COLO668 (cell line): ENCODE data around the gene SLC22A14.
A peak's percentile ranks its signal among the peaks of the same experiment; 100 is the strongest.

Experiments used
- DNase-seq: peaks from one replicate; lab custom pipeline; 2025; ENCODE audit not compliant: unreplicated experiment; lab: John Stamatoyannopoulos, UW

Gene SLC22A14

DNA sequence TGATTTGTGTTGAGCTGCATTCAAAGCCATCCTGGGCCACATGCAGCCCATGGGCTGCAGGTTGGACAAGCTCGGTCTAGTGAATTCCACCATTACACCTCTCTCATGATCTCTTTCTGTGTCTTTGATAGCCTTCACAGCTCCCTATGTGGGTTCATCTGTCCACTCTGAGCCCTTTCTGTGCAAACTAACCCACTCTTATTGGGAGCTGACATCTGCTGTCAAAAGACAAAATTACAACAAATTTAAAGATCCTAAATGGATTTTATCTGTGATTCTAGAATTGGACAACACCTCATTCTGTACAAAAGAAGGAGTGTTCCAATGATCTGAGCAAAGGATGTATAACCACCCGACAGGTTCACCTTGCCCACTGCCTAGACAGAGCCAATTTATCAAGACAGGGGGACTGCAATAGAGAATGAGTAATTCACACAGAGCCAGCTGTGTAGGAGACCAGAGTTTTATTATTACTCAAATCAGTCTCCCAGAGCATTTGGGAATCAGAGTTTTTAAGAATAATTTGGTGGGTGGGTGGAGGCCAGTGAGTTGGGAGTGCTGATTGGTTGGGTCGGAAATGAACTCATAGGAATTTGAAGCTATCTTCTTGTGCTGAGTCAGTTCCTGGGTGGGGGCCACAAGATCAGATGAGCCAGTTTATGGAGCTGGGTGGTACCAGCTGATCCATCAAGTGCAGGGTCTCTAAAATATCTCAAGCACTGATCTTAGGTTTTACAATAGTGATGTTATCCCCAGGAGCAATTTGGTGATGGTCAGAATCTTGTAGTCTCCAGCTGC, 61.9 kb downstream of the SLC22A14 start:
- DNase-seq: no peak

DNA sequence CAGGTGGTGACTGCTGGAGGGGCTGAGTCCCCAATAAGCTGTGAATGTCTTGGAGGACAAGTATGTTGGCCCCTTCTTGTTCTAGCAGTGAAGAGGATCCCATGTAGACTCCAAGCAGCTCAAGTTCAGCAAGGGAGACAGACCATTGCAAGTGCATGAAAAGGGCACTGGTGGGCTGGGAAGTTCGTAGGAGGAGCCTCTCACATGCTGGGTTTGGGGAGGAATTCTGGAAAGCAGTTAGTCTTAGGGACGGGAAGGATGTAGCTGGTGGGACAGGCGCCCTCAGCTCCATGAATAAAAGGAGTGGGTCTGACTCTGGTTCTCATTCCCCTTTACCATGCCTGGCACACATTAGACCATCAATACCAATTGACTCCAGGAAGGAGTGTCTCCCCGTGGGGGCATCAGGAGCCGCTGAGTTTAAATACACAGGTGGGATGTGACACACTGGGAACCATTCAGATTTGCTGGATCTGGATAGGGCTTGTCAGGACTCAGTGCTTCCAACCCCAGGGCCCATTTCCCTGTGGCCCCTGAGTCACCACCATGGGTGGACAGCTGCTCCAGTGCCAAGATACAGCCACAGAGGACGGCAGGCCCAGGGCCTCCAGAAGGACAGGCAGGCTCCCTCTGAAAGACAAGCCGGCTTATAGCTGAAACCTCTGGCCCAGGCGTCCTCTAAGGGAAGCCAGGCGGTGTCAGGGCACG, 63.9 kb downstream of the SLC22A14 start:
- no peak for DNase-seq

- peak; percentile 87 for DNase-seq
These were observed 64.7 kb downstream of the SLC22A14 start, which contains the start of gene XYLB for GRCh38 chr3:38346587-38347410. Gene XYLB (plus strand): TSS chr3:38346785. CDS start chr3:38346869, 84 bp downstream.

- no peak for DNase-seq
These were observed 65.5 kb downstream of the SLC22A14 start for GRCh38 chr3:38347421-38348200.

DNA sequence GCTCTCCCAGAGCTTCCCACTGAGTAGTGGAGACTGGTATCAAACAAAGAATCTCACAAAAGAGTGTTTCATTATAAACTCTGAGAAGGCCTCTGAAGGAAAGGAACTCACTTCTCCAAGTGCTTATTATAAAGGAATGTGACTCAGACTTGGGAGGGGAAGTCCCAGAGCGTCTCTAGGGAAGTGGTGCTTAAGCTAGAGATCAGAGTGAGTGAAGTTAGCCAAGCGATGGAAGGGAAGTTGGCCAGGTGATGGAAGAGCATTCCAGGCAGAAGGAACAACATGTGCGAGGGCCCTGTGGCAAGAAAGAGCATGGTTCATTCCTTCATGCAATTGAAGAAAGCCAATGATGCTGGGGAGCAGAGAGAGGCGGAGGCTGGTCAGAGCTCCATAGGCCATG, 66.8 kb downstream of the SLC22A14 start:
- DNase-seq: no peak

DNA sequence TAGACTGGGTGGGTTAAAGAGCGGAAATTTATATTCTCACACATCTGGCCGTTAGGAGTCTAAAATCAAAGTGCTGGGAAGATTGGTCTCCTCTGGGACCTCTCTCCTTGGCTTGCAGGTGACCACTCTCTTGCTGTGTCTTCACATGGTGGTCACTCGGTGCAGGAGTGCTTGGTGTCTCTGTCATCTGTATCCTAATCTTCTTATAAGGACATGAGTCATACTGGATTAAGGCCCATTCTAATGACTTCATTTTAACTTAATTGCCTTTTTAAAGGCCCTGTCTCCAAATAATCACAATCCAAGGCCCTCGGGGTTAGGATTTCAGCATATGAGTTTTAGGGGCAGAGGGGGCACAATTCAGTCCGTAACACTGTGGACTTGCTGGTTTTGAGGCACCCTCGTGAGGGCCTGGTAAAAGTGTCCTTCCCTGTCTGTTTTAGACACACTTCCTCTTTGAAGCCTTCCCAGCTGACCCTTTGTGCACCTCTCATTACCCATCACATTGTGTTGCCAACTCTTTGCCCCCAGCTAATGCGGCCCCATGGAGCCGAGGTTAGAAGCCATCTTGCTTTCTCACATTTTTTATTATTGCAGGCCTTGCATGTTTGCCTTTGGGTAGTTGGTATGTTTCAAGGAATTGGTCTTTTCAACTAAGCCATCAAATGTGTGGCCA, 67.7 kb downstream of the SLC22A14 start:
- no peak for DNase-seq

DNA sequence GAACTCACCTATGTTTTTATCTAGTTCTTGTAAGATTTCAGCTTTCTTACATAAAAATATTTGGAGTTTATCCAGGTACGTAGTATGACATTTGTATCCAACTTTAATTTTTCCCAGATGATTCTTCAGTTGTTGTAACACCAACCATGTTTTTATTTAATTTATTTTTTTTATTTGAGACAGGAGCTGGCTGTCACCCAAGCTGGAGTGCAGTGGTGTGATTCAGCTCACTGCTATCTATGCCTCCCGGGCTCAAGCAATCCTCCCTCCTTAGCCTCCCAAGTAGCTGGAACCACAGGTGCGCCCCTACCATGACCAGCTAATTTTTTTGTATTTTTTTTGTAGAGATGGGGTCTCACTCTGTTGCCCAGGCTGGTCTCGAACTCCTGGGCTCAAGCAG, 71.1 kb downstream of the SLC22A14 start:
- no peak for DNase-seq

DNA sequence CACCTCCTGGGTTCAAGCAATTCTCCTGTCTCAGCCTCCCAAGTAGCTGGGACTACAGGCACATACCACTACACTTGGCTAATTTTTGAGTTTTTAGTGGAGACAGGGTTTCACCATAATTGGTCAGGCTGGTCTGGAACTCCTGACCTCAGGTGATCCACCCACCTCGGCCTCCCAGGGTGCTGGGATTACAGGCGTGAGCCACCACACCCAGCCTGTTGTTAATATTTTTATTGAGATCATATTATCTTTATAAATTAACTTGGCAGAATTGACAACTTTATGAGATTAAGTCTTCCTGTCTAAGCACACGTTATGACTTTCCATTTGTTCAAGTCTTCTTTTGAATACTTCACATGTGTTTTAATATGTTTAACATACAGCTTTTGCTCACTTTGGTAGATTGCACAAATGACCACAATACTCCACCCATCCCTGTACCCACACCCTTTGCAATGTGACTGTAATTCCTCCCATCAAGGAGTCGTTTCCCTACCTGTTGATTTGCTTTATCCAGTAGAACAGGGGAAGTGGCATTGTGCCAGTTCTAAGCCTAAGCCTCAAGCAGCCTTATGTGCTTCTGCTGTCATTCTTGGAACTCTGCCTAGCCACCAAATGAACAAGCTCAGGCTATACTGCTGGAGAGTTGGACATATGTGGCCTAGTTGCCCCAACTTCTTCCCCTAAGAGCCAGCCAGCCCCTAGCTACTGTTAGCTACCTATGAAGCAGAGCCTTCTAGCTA, 72.7 kb downstream of the SLC22A14 start:
- DNase-seq: no peak

- DNase-seq: no peak
These were observed 76.9 kb downstream of the SLC22A14 start for GRCh38 chr3:38359038-38359437.

DNA sequence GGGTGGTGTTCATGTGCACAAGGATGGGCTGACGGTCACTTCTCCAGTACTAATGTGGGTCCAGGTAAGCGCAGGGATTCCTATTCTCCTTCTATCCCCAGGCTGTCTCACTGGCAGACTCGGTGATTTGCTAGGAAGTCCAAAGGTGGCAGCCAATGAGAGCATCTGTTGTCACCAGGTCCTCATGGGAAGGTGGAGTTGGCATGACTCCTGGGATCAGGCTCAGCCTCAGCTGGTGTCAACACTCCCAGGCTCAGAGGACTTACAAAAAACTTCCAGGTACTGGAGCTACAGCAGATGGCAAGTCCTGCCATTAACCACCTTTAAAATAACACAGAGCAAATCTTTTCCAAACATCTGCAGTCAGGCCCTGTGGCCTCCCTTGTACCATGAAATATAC, 78.3 kb downstream of the SLC22A14 start:
- no peak for DNase-seq

DNA sequence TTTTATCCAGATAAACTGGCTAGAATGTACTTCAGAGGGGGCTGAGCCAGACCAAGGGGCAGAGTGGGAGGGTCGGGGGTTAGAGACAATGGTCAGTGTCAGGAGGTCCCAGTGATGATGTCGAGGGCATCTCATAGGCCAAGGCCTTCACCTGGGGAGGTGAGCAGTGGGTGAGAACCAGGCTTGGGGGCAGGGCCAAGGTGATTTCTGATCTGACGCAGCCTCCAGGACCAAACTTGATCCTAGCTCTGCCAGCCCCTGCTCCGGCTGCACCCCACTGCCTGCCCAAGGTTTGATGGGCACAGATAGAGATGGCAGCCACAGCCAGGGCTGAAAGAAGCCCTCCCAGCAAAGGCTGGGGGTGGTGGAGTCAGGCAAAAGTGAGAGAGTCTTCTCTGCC, 79.4 kb downstream of the SLC22A14 start:
- no peak for DNase-seq

DNA sequence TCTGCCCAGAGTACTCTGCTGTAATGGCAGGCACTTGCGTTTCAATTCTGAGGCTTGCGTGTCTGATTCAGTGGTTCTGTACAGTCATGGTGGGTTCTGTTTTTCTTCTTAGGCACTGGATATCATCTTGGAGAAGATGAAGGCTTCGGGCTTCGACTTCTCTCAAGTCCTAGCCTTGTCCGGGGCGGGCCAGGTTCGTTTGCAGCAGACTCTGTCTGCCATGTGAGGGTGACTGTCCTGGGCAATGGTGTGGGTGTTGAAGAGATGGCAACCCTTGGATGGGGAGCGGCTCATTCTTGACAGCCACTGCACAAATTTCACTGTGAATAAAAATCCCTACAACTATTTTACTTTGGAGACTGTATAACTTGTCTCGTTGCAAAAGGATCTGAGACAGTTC, 80.7 kb downstream of the SLC22A14 start:
- DNase-seq: no peak

- DNase-seq: no peak
These were observed 82.8 kb downstream of the SLC22A14 start for GRCh38 chr3:38364721-38365400.

DNA sequence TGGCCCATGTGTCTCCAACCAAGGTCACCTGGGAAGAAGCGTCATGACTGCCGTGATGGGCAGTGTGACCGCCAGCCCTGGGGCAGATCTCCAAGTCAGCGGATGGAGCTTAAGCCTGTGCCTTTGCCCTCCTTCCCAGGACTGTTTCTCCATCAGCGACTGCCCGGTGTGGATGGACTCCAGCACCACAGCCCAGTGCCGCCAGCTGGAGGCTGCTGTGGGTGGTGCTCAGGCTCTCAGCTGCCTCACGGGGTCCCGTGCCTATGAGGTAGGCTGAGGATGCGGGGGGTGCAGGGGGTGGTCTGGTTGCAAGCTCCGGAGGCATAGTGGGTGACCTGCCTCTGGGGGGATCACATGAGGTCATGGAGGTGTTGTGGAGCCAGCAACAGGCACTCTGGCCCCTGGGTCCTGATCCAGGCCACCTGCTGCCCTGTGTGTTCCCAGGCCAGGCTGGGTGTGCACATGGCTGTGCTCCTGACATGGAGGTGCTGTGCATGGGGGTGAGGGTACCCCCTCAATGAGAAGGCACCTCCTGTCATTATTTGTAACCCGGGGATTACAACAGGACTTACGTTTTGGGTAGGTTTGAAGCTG, 83.5 kb downstream of the SLC22A14 start:
- DNase-seq: no peak

DNA sequence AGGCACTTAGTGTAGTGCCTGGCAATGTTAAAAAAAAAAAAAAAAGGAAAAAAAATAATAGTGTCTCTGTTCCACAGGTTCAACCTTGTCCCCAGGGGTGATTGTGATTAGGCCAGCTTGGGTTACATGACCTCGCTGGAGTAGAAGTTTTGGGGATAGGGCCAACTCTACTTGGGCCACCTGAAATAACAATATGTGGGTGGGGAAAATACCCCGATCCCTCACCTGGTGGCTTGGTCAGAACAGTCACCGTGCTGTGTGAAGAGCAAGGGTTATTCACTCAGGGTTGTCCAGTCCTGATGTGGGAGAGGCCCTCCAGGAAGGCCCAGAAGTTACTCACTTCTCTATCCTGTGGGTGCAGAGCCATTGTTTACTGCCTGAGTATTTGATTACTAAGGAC, 84.0 kb downstream of the SLC22A14 start:
- no peak for DNase-seq

- DNase-seq: no peak
These were observed 85.7 kb downstream of the SLC22A14 start for GRCh38 chr3:38367779-38368178.
